B cell (primary cell): ENCODE measurements around the gene KLRC2.
"Not testable (repeated sequence)": the region's sequence is repeated elsewhere in the genome, so short reads cannot be mapped to it uniquely, and the experiment has no call there.

Experiments used
- CTCF ChIP-seq: fragments of 200-600 bp; IDR thresholded peaks from one replicate; pipeline ENCODE4 v1.8.0; 2022; ENCODE audit warnings: antibody characterized with exemption, mild to moderate bottlenecking
- EZH2 ChIP-seq: IDR thresholded peaks from 2 replicates; pipeline ENCODE4 v1.6.1; 2012; ENCODE audit warnings: borderline replicate concordance, low read depth, mild to moderate bottlenecking, moderate library complexity, low read length; ENCODE audit not compliant: insufficient read depth, poor library complexity, severe bottlenecking

GRCh38 chr12:10387498-10387897, 48.3 kb downstream of the KLRC2 start:
- TF ChIP-seq CTCF, EZH2: not testable (repeated sequence)
